ENCODE results near the gene DCAKD.

DNA sequence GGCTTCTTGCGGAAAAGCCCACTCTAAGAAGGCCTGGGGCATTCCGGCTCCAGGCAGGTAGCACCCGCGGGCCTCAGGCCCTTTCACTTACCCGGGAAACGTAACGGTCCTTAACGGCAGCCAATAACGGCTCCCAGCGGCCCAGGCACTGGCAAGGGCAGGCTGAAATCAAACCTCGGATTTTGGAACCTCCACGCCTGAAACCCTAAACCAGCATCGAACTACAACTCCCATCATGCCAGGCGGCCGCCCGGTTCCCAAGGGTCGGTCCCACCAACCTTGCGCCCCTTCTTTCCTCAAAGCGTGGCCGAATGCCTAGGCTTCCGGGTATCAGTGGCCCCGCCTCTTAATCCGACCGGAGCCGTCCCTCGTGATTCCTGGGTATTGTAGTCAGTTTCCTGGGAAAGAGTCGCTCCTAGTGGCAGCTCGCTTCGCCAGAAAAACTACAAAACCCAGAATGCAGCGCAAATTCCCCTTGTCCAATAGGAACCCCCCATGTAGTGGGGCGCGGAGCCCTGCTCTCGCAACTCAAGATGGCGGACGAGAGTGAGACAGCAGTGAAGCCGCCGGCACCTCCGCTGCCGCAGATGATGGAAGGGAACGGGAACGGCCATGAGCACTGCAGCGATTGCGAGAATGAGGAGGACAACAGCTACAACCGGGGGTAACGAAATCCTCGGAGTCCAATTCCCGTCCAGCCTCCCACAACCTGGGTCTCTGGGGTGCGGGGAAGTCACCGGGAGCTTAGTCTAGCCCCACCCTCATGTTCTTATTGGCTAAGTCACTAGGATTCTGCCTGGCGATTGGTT lies 9.6 kb upstream of the DCAKD start, which contains the start of gene NMT1:
- peak; percentile 94 for TF ChIP-seq POLR2A (IDR thresholded peaks at IDR 0.05)
- TF ChIP-seq, protein P1, sequence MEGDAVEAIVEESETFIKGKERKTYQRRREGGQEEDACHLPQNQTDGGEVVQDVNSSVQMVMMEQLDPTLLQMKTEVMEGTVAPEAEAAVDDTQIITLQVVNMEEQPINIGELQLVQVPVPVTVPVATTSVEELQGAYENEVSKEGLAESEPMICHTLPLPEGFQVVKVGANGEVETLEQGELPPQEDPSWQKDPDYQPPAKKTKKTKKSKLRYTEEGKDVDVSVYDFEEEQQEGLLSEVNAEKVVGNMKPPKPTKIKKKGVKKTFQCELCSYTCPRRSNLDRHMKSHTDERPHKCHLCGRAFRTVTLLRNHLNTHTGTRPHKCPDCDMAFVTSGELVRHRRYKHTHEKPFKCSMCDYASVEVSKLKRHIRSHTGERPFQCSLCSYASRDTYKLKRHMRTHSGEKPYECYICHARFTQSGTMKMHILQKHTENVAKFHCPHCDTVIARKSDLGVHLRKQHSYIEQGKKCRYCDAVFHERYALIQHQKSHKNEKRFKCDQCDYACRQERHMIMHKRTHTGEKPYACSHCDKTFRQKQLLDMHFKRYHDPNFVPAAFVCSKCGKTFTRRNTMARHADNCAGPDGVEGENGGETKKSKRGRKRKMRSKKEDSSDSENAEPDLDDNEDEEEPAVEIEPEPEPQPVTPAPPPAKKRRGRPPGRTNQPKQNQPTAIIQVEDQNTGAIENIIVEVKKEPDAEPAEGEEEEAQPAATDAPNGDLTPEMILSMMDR (IDR thresholded peaks at IDR 0.05): peak in 1 of 3 donors; percentile 8
